Measurements from ENCODE around the gene GPC6. TPM values are rescaled to one million over a fixed set of nuclear protein-coding genes. Genes with fewer than 3 reads are reported as not detected.

Gene GPC6
- polyA plus RNA-seq, 1 donor from 2014 or later, result 9.0 TPM

DNA sequence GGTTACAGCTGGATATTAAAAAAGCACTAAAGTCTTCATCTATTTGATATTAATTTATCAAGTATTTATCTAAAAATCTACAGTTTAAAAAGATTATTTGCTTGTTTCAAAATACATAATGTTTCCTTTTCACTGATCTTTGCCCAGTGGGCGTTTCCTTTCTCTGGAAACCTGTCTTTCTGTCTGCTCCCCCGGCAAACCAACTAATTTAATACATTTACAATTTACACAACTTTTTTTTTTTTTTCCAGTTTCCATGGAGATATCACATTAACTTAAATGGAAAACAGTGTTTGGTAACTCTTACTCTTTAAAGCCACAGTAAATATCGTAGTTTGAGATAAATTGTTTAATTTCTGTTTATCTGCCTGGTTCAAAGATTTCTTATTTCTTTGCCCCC is 5.3 kb downstream of the GPC6 start:
- H3F3A ChIP-seq (ENCODE audit: insufficient read depth, low read length, poor library complexity, severe bottlenecking), result no peaks in the 10 kb centered on the region
- no peak overlapping the region for H3K9ac ChIP-seq (ENCODE audit: low read length)
- no peak overlapping the region for H3K4me2 ChIP-seq (ENCODE audit: low read length)
- peak overlapping the region; percentile 22 for H3K4me3 ChIP-seq (ENCODE audit: low read length)
- H2AFZ ChIP-seq (ENCODE audit: low read depth, low read length), result no peak overlapping the region
- TF ChIP-seq POLR2AphosphoS5 (IDR thresholded peaks at IDR 0.05), result no peak
- TF ChIP-seq SMC3 (conservative IDR thresholded peaks at IDR 0.05; ENCODE audit: poor library complexity), result no peak
- no peak for TF ChIP-seq TAF1 (IDR thresholded peaks at IDR 0.05; ENCODE audit: low read depth)
- TF ChIP-seq EP300 (conservative IDR thresholded peaks at IDR 0.05; ENCODE audit: poor library complexity, severe bottlenecking), result no peak
- TF ChIP-seq RAD21 (conservative IDR thresholded peaks at IDR 0.05), result no peak
- no peak for TF ChIP-seq EZH2 (IDR thresholded peaks at IDR 0.05; ENCODE audit: borderline replicate concordance, insufficient read depth, low read length, poor library complexity, severe bottlenecking)
- no peak for TF ChIP-seq MXI1 (conservative IDR thresholded peaks at IDR 0.05; ENCODE audit: poor library complexity, severe bottlenecking)
- TF ChIP-seq, protein P1, sequence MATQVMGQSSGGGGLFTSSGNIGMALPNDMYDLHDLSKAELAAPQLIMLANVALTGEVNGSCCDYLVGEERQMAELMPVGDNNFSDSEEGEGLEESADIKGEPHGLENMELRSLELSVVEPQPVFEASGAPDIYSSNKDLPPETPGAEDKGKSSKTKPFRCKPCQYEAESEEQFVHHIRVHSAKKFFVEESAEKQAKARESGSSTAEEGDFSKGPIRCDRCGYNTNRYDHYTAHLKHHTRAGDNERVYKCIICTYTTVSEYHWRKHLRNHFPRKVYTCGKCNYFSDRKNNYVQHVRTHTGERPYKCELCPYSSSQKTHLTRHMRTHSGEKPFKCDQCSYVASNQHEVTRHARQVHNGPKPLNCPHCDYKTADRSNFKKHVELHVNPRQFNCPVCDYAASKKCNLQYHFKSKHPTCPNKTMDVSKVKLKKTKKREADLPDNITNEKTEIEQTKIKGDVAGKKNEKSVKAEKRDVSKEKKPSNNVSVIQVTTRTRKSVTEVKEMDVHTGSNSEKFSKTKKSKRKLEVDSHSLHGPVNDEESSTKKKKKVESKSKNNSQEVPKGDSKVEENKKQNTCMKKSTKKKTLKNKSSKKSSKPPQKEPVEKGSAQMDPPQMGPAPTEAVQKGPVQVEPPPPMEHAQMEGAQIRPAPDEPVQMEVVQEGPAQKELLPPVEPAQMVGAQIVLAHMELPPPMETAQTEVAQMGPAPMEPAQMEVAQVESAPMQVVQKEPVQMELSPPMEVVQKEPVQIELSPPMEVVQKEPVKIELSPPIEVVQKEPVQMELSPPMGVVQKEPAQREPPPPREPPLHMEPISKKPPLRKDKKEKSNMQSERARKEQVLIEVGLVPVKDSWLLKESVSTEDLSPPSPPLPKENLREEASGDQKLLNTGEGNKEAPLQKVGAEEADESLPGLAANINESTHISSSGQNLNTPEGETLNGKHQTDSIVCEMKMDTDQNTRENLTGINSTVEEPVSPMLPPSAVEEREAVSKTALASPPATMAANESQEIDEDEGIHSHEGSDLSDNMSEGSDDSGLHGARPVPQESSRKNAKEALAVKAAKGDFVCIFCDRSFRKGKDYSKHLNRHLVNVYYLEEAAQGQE (IDR thresholded peaks at IDR 0.05; ENCODE audit: borderline replicate concordance), result no peak
- TF ChIP-seq CTCF (IDR thresholded peaks at IDR 0.05; ENCODE audit: poor library complexity, severe bottlenecking), result no peak
- no peak overlapping the region for H3K27ac ChIP-seq (ENCODE audit: low read length)
- H3K79me2 ChIP-seq (replicated peaks; ENCODE audit: insufficient read depth, low read length), result peaks cover 54% of the 10 kb centered on the region
- H3K9me3 ChIP-seq (ENCODE audit: low read length), result no peaks in the 10 kb centered on the region
- no peaks in the 10 kb centered on the region for H3K36me3 ChIP-seq (ENCODE audit: insufficient read depth, low read length)
- H3K27me3 ChIP-seq (ENCODE audit: insufficient read depth, low read depth, low read length), result no peaks in the 10 kb centered on the region
- H3K9me2 ChIP-seq (ENCODE audit: insufficient read depth, low read length), result no peaks in the 10 kb centered on the region
- H4K20me1 ChIP-seq (ENCODE audit: insufficient read depth), result no peaks in the 10 kb centered on the region

- Histone ChIP-seq H2AFZ (ENCODE audit: low read depth, low read length) (no peak overlapping the region), H3K36me3 (ENCODE audit: insufficient read depth, low read length) (no peaks in the 10 kb centered on the region), H3F3A (ENCODE audit: insufficient read depth, low read length, poor library complexity, severe bottlenecking) (no peaks in the 10 kb centered on the region), H3K9me2 (ENCODE audit: insufficient read depth, low read length) (no peaks in the 10 kb centered on the region), H3K4me2 (ENCODE audit: low read length) (no peak overlapping the region), H3K79me2 (replicated peaks; ENCODE audit: insufficient read depth, low read length) (peaks cover 66% of the 10 kb centered on the region), H3K27me3 (ENCODE audit: insufficient read depth, low read depth, low read length) (no peaks in the 10 kb centered on the region), H3K4me3 (ENCODE audit: low read length) (no peak overlapping the region), H4K20me1 (ENCODE audit: insufficient read depth) (no peaks in the 10 kb centered on the region), H3K27ac (ENCODE audit: low read length) (no peak overlapping the region), H3K9me3 (ENCODE audit: low read length) (no peaks in the 10 kb centered on the region), H3K9ac (ENCODE audit: low read length) (no peak overlapping the region)
- no peak for TF ChIP-seq RAD21 (conservative IDR thresholded peaks at IDR 0.05)
- TF ChIP-seq TAF1 (IDR thresholded peaks at IDR 0.05; ENCODE audit: low read depth), result no peak
- TF ChIP-seq EP300 (conservative IDR thresholded peaks at IDR 0.05; ENCODE audit: poor library complexity, severe bottlenecking), result no peak
- no peak for TF ChIP-seq EZH2 (IDR thresholded peaks at IDR 0.05; ENCODE audit: borderline replicate concordance, insufficient read depth, low read length, poor library complexity, severe bottlenecking)
- no peak for TF ChIP-seq SMC3 (conservative IDR thresholded peaks at IDR 0.05; ENCODE audit: poor library complexity)
- TF ChIP-seq, protein P1 (IDR thresholded peaks at IDR 0.05; ENCODE audit: borderline replicate concordance), result no peak
- TF ChIP-seq MXI1 (conservative IDR thresholded peaks at IDR 0.05; ENCODE audit: poor library complexity, severe bottlenecking), result no peak
- no peak for TF ChIP-seq CTCF (IDR thresholded peaks at IDR 0.05; ENCODE audit: poor library complexity, severe bottlenecking)
- TF ChIP-seq POLR2AphosphoS5 (IDR thresholded peaks at IDR 0.05), result no peak
Measured at GRCh38 chr13:93233997-93234416, 7.4 kb downstream of the GPC6 start.

All from neural cell (in vitro differentiated cells).